ENCODE measurements around the gene NFAM1.

- TF ChIP-seq EZH2 (IDR thresholded peaks at IDR 0.05) (no peak), POLR2AphosphoS5 (IDR thresholded peaks at IDR 0.05; ENCODE audit: borderline replicate concordance, low read depth, low read length) (no peak)
Observed at GRCh38 chr22:42367980-42368378, 64.2 kb downstream of the NFAM1 start.
